Activated T-cell treated with anti-CD3 and anti-CD28 coated beads, Interleukin-2, amount 50 U/mL, for 24 hours (primary cell): ENCODE measurements around the gene EMC8.

Experiments
- DNase-seq: peaks from one replicate; pipeline ENCODE4 v3.0.0-alpha.2; 2020
- H3K27ac Mint-ChIP-seq: 2 replicates; pipeline ENCODE4 v1.8.0; 2020; ENCODE audit warnings: mild to moderate bottlenecking, mixed read lengths
- H3K27me3 Mint-ChIP-seq: 2 replicates; pipeline ENCODE4 v1.8.0; 2020; ENCODE audit warnings: mixed read lengths
- H3K36me3 Mint-ChIP-seq: 2 replicates; pipeline ENCODE4 v1.8.0; 2020; ENCODE audit warnings: low read depth, mixed read lengths
- H3K4me1 Mint-ChIP-seq: 2 replicates; pipeline ENCODE4 v1.8.0; 2020; ENCODE audit warnings: low read depth, mixed read lengths
- H3K4me3 Mint-ChIP-seq: 2 replicates; pipeline ENCODE4 v1.8.0; 2020; ENCODE audit warnings: mild to moderate bottlenecking, moderate library complexity, mixed read lengths
- H3K9me3 Mint-ChIP-seq: 2 replicates; pipeline ENCODE4 v1.8.0; 2020; ENCODE audit warnings: mixed read lengths

Gene EMC8

GRCh38 chr16:85733839-85734170, 65.5 kb downstream of the EMC8 start:
- H3K36me3 Mint-ChIP-seq: no peaks in the 10 kb centered on the region
- no peaks in the 10 kb centered on the region for H3K9me3 Mint-ChIP-seq
- H3K27ac Mint-ChIP-seq: no peak overlapping the region
- no peak overlapping the region for H3K4me3 Mint-ChIP-seq
- no peaks in the 10 kb centered on the region for H3K27me3 Mint-ChIP-seq
- no peak for DNase-seq
- peaks cover 26% of the 10 kb centered on the region for H3K4me1 Mint-ChIP-seq

- Mint-ChIP-seq H3K27me3 (no peaks in the 10 kb centered on the region), H3K36me3 (no peaks in the 10 kb centered on the region), H3K27ac (no peak overlapping the region), H3K9me3 (no peaks in the 10 kb centered on the region), H3K4me1 (peaks cover 26% of the 10 kb centered on the region), H3K4me3 (no peak overlapping the region)
- DNase-seq: no peak
These were observed 66.0 kb downstream of the EMC8 start for GRCh38 chr16:85733155-85733838.

- Mint-ChIP-seq H3K27ac (no peak overlapping the region), H3K4me1 (peaks cover 24% of the 10 kb centered on the region), H3K36me3 (no peaks in the 10 kb centered on the region), H3K9me3 (no peaks in the 10 kb centered on the region), H3K27me3 (no peaks in the 10 kb centered on the region), H3K4me3 (no peak overlapping the region)
- DNase-seq: no peak
These were observed 68.2 kb downstream of the EMC8 start for GRCh38 chr16:85731179-85731578.

GRCh38 chr16:85730186-85730465, 69.2 kb downstream of the EMC8 start:
- Mint-ChIP-seq H3K4me3 (no peak overlapping the region), H3K4me1 (peaks cover 14% of the 10 kb centered on the region), H3K9me3 (no peaks in the 10 kb centered on the region), H3K36me3 (no peaks in the 10 kb centered on the region), H3K27ac (no peak overlapping the region), H3K27me3 (no peaks in the 10 kb centered on the region)
- DNase-seq: no peak

GRCh38 chr16:85729452-85730185, 69.7 kb downstream of the EMC8 start:
- DNase-seq: no peak
- Mint-ChIP-seq H3K27ac (no peak overlapping the region), H3K9me3 (no peaks in the 10 kb centered on the region)

GRCh38 chr16:85728879-85729278, 70.5 kb downstream of the EMC8 start:
- peaks cover 2% of the 10 kb centered on the region for H3K4me1 Mint-ChIP-seq
- no peaks in the 10 kb centered on the region for H3K9me3 Mint-ChIP-seq
- DNase-seq: no peak
- H3K27me3 Mint-ChIP-seq: no peaks in the 10 kb centered on the region
- no peak overlapping the region for H3K27ac Mint-ChIP-seq
- no peak overlapping the region for H3K4me3 Mint-ChIP-seq
- no peaks in the 10 kb centered on the region for H3K36me3 Mint-ChIP-seq

More at GRCh38 chr16:85729452-85730185, 69.7 kb downstream of the EMC8 start:
- H3K4me3 Mint-ChIP-seq: no peak overlapping the region
- peaks cover 9% of the 10 kb centered on the region for H3K4me1 Mint-ChIP-seq
- no peaks in the 10 kb centered on the region for H3K27me3 Mint-ChIP-seq
- no peaks in the 10 kb centered on the region for H3K36me3 Mint-ChIP-seq
